Calu3 (cell line): ENCODE measurements around the gene SLC9A3. TPM values are rescaled to one million over a fixed set of nuclear protein-coding genes. Genes with fewer than 3 reads are reported as not detected.

Experiments
- Bru-seq: library from RNA; stranded (reverse); fragments of 400-500 nt; gene quantifications from one replicate; lab custom pipeline; 2021; lab: Mats Ljungman, UMichigan
- BruChase-seq, 2 experiments: library from RNA; stranded (reverse); fragments of 400-500 nt; gene quantifications; one replicate each; lab custom pipeline; 2021; lab: Mats Ljungman, UMichigan
- BruUV-seq: library from RNA; stranded (reverse); fragments of 400-500 nt; replicated peaks from 2 replicates; lab custom pipeline; 2021; lab: Mats Ljungman, UMichigan
- CTCF ChIA-PET: fragments of 300-600 bp; sonication (Branson Sonifier 250); formaldehyde crosslinking; loops from one replicate; lab custom pipeline; 2022; ENCODE audit warnings: antibody characterized with exemption; lab: Charles Lee
- DNase-seq: peaks from one replicate; pipeline ENCODE4 v3.0.0; 2022
- H3K27ac Mint-ChIP-seq: one replicate; pipeline ENCODE4 v1.8.0; 2022; ENCODE audit warnings: mixed read lengths; ENCODE audit not compliant: unreplicated experiment
- H3K27me3 Mint-ChIP-seq: one replicate; pipeline ENCODE4 v1.8.0; 2022; ENCODE audit warnings: mixed read lengths; ENCODE audit not compliant: unreplicated experiment
- H3K36me3 Mint-ChIP-seq: one replicate; pipeline ENCODE4 v1.8.0; 2022; ENCODE audit warnings: mild to moderate bottlenecking, moderate library complexity, mixed read lengths; ENCODE audit not compliant: insufficient read depth, unreplicated experiment
- H3K4me1 Mint-ChIP-seq: one replicate; pipeline ENCODE4 v1.8.0; 2022; ENCODE audit warnings: mild to moderate bottlenecking, low read depth, mixed read lengths; ENCODE audit not compliant: unreplicated experiment
- H3K4me3 Mint-ChIP-seq: one replicate; pipeline ENCODE4 v1.8.0; 2022; ENCODE audit warnings: mild to moderate bottlenecking, low read depth, moderate library complexity, mixed read lengths; ENCODE audit not compliant: unreplicated experiment
- H3K9me3 Mint-ChIP-seq: one replicate; pipeline ENCODE4 v1.8.0; 2022; ENCODE audit warnings: low read depth, mixed read lengths; ENCODE audit not compliant: unreplicated experiment
- CTCF ChIP-seq: fragments of 200-600 bp; IDR thresholded peaks from one replicate; pipeline ENCODE4 v1.8.0; 2022; ENCODE audit warnings: antibody characterized with exemption; ENCODE audit not compliant: unreplicated experiment
- intact Hi-C: fragments of 100-400 bp; cut with micrococcal nuclease; formaldehyde crosslinking; loops from one replicate; pipeline ENCODE4 v1.10.0; 2022; ENCODE audit not compliant: unreplicated experiment
- long read RNA-seq: library from polyadenylated mRNA; stranded (forward); transcript quantifications from one replicate; pipeline ENCODE4 v2.0.0, GENCODE V29; 2022
- total RNA-seq: library from RNA; stranded (reverse); gene quantifications from 2 replicates; pipeline ENCODE4 v1.2.3, GENCODE V29; 2022

Gene SLC9A3
- total RNA-seq (1.1 and 2.0 TPM in 2 replicates), Bru-seq, nascent RNA (percentile 8 among the genes with signal in this experiment), BruChase-seq, experiment 1, labeled RNA remaining after a 6-hour chase (percentile 16 among the genes with signal in this experiment), BruChase-seq, experiment 2, labeled RNA remaining after a 2-hour chase (percentile 18 among the genes with signal in this experiment)
- long read RNA-seq, partial matches to known transcripts: 0 of 13 reads
- long read RNA-seq, other reads (novel, unspliced or antisense): 13 of 13 reads

GRCh38 chr5:524234-524972 is at the start of gene SLC9A3:
TSS of gene SLC9A3 (minus strand) at chr5:524449.
- Mint-ChIP-seq H3K9me3 (no peaks in the 10 kb centered on the region), H3K27ac (no peak within 1 kb of the TSS), H3K27me3 (peaks cover 91% of the 10 kb centered on the region), H3K4me3 (peak within 1 kb of the TSS; percentile 5), H3K4me1 (no peaks in the 10 kb centered on the region), H3K36me3 (peaks cover 4% of the 10 kb centered on the region)
- CTCF ChIA-PET: no interaction called here
- no TSS peak for BruUV-seq
- no peak for DNase-seq
- no peak for TF ChIP-seq CTCF
- intact Hi-C loops: no loop called here

GRCh38 chr5:573976-574375 is 49.7 kb upstream of the SLC9A3 start:
- Mint-ChIP-seq H3K27me3 (peaks cover 69% of the 10 kb centered on the region), H3K4me1 (no peaks in the 10 kb centered on the region), H3K36me3 (no peaks in the 10 kb centered on the region), H3K27ac (no peak overlapping the region), H3K9me3 (peaks cover 12% of the 10 kb centered on the region), H3K4me3 (no peak overlapping the region)
- BruUV-seq: no TSS peak
- intact Hi-C loops: no loop called here
- CTCF ChIA-PET: interaction anchor here (1.8 kb wide), 1 partner anchor 18 kb away, joined by 4 read pairs; no protein-coding TSS in a partner anchor
- TF ChIP-seq CTCF: no peak
- DNase-seq: no peak

GRCh38 chr5:573206-573605 is 49.0 kb upstream of the SLC9A3 start:
- Mint-ChIP-seq H3K27ac (no peak overlapping the region), H3K36me3 (no peaks in the 10 kb centered on the region), H3K27me3 (peaks cover 69% of the 10 kb centered on the region), H3K9me3 (peaks cover 12% of the 10 kb centered on the region), H3K4me3 (no peak overlapping the region), H3K4me1 (no peaks in the 10 kb centered on the region)
- intact Hi-C loops: no loop called here
- no peak for DNase-seq
- TF ChIP-seq CTCF: no peak
- CTCF ChIA-PET: interaction anchor here (0.6 to 1.8 kb wide), 2 partner anchors 14 to 17 kb away, joined by 3 to 4 read pairs; no protein-coding TSS in a partner anchor
- no TSS peak for BruUV-seq

- no peak overlapping the region for H3K27ac Mint-ChIP-seq
- no peaks in the 10 kb centered on the region for H3K4me1 Mint-ChIP-seq
- CTCF ChIA-PET: interaction anchor here (0.6 to 1.8 kb wide), 2 partner anchors 14 to 16 kb away, joined by 3 to 4 read pairs; no protein-coding TSS in a partner anchor
- no peak overlapping the region for H3K4me3 Mint-ChIP-seq
- no peaks in the 10 kb centered on the region for H3K36me3 Mint-ChIP-seq
- TF ChIP-seq CTCF: no peak
- DNase-seq: no peak
- no TSS peak for BruUV-seq
- H3K27me3 Mint-ChIP-seq: peaks cover 69% of the 10 kb centered on the region
- peaks cover 12% of the 10 kb centered on the region for H3K9me3 Mint-ChIP-seq
- intact Hi-C loops: no loop called here
Observed at GRCh38 chr5:572398-573019, 48.3 kb upstream of the SLC9A3 start.
